PFSK-1 (cell line): ENCODE measurements around the gene GPNMB.

Source experiments
- FOXP2 ChIP-seq: optimal IDR thresholded peaks from 2 replicates; pipeline ENCODE3; 2011; ENCODE audit warnings: borderline replicate concordance, control low read depth, inconsistent platforms; ENCODE audit not compliant: insufficient read depth; ENCODE audit errors: extremely low read length, extremely low read depth
- POLR2AphosphoS5 ChIP-seq: IDR thresholded peaks from 2 replicates; pipeline ENCODE4 v1.6.1; 2012; ENCODE audit warnings: low read depth, mild to moderate bottlenecking, control low read depth, low read length, moderate library complexity
- SIN3A ChIP-seq: IDR thresholded peaks from 2 replicates; pipeline ENCODE4 v1.6.1; 2012; ENCODE audit warnings: mild to moderate bottlenecking, low read length, moderate library complexity, borderline replicate concordance; ENCODE audit not compliant: insufficient read depth
- TAF1 ChIP-seq: IDR thresholded peaks from 2 replicates; pipeline ENCODE4 v1.6.1; 2012; ENCODE audit warnings: low read length, control low read depth, borderline replicate concordance; ENCODE audit not compliant: insufficient read depth
- TF ChIP-seq, protein P1 (sequence below), 2 experiments: IDR thresholded peaks; 2 replicates each; pipeline versions ENCODE4 v1.6.1 to v1.8.0; 2011 to 2012; ENCODE audit warnings: low read depth in 2 of 2, low read length in 2 of 2, control low read depth in 1 of 2, inconsistent platforms in 1 of 2, mild to moderate bottlenecking in 1 of 2, moderate library complexity in 1 of 2; ENCODE audit not compliant: insufficient read depth in 1 of 2

Gene GPNMB

DNA sequence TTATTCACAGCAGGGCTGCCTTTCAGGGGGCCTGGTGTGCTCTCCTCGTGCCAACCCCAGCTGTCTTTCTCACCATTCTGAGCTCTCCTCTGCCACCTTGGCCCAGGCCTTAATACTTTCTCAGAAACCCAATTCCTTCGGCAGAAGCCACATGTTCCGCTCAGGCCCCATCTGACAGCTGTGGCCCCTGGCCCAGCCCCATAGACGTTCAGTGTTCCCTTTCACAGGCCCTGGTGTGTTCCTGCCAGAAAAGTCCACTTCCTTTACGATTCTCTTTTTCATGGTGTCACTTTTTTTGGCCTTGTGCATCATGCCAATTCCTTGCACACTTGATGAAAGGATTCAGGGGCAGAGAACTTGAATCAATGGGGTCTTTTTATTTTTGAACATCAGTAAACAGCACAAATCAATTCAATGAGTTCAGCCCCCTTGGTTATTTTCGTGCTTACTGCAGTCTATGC lies 15.9 kb upstream of the GPNMB start:
- TF ChIP-seq FOXP2 (no peak), SIN3A (no peak), POLR2AphosphoS5 (no peak), TAF1 (no peak)
- TF ChIP-seq, protein P1, sequence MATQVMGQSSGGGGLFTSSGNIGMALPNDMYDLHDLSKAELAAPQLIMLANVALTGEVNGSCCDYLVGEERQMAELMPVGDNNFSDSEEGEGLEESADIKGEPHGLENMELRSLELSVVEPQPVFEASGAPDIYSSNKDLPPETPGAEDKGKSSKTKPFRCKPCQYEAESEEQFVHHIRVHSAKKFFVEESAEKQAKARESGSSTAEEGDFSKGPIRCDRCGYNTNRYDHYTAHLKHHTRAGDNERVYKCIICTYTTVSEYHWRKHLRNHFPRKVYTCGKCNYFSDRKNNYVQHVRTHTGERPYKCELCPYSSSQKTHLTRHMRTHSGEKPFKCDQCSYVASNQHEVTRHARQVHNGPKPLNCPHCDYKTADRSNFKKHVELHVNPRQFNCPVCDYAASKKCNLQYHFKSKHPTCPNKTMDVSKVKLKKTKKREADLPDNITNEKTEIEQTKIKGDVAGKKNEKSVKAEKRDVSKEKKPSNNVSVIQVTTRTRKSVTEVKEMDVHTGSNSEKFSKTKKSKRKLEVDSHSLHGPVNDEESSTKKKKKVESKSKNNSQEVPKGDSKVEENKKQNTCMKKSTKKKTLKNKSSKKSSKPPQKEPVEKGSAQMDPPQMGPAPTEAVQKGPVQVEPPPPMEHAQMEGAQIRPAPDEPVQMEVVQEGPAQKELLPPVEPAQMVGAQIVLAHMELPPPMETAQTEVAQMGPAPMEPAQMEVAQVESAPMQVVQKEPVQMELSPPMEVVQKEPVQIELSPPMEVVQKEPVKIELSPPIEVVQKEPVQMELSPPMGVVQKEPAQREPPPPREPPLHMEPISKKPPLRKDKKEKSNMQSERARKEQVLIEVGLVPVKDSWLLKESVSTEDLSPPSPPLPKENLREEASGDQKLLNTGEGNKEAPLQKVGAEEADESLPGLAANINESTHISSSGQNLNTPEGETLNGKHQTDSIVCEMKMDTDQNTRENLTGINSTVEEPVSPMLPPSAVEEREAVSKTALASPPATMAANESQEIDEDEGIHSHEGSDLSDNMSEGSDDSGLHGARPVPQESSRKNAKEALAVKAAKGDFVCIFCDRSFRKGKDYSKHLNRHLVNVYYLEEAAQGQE (IDR thresholded peaks at IDR 0.05; ENCODE audit: insufficient read depth in 1 of 2, low read depth in 2 of 2, low read length in 2 of 2): no peak

DNA sequence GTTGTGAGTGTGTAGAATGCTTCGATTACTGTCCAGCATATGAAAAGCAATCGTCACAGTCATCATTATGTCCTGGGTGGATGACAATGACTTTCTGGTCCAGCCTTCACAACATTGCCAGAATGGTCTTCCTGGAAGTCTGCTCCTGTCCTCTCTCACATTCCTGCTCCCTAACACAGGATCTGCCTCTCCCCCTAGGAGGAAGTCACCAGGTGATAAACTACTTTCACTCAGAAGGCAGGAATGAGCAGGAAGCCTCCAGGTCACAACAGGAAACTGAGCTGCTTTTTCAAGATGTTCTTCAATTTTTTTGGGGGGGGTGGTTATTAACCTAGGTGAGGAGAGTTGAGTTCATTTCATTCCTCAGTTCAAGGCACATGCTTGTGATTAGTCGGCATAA lies 13.6 kb upstream of the GPNMB start:
- TF ChIP-seq, protein P1 (IDR thresholded peaks at IDR 0.05; ENCODE audit: insufficient read depth in 1 of 2, low read depth in 2 of 2, low read length in 2 of 2): no peak
- TF ChIP-seq POLR2AphosphoS5 (no peak), FOXP2 (no peak), SIN3A (no peak)

DNA sequence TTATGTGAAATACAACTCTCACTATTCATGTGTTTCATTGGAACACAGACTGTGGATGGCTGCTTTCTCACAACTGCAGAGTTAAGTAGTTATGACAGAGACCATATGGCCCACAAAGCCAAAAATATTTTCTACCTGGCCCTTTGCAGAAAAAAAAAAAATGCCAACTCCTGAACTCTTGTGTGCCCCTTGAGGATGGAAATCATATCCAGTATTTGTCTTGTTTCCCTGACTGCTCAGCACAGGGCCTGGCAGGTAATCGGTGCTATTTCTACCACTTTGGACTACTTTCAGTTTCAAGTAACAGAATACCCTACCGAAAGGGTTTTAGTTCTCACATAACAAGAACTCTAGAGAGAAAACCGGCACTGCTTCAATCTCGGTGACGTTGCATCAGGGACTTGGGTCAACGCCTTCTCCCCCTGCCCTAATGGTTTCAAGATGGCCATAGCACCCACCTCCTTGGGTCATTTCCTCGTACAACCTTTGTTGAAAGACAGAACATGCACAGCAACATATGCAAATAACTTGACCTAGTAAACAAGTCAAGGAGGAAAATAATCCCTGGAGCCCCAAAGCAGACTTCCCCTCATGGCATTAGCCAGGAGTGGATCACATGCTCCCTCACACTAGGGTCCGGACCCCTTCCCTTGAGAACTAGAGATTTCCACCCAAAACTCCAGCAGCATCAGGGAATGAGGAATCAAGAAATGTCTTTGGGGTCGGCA lies 11.8 kb upstream of the GPNMB start:
- TF ChIP-seq POLR2AphosphoS5 (no peak), SIN3A (no peak), FOXP2 (no peak), TAF1 (no peak)
- TF ChIP-seq, protein P1 (IDR thresholded peaks at IDR 0.05; ENCODE audit: insufficient read depth in 1 of 2, low read depth in 2 of 2, low read length in 2 of 2): no peak

DNA sequence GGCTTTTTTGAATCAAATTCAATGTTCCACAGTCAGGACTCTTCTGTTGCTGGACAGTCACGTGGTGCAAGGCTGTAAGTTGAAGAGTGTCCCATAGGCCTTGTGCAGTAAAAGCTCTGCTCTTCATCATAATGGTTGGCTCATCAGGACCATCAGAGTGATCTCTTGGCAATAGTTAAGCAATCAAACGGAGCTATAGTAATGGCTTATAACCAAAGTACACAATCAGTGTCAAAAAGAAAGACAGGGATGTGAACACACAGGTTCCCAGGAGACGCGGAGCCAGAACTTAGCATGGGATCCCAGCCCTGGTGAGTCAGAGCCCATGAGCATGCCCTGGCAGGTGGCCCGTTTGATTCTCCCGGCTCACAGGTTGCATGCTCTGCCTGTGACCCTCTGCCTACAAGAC lies 10.8 kb upstream of the GPNMB start:
- TF ChIP-seq TAF1 (no peak), SIN3A (no peak), FOXP2 (no peak), POLR2AphosphoS5 (no peak)
- TF ChIP-seq, protein P1 (IDR thresholded peaks at IDR 0.05; ENCODE audit: insufficient read depth in 1 of 2, low read depth in 2 of 2, low read length in 2 of 2): no peak

DNA sequence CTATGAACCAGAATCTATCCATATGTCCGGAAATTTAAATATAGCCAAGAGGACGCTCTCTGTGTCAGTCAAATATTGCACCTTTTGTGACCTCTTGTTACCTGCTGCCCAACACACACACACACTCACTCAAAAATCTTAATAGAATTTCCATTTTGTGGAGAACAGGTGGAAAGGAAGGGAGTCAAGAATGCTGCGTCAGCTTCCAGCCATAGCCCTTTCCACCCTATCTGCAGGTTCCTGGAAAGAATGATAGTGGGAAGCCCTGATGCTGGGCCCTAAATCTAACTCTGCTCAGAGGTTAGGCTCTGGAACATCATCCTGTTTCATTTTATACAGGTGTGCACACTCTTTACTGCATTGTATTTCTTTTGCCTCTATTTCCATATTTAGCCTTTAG lies 9.6 kb upstream of the GPNMB start:
- no peak for TF ChIP-seq TAF1
- TF ChIP-seq, protein P1 (IDR thresholded peaks at IDR 0.05; ENCODE audit: insufficient read depth in 1 of 2, low read depth in 2 of 2, low read length in 2 of 2): no peak
- no peak for TF ChIP-seq FOXP2
- TF ChIP-seq SIN3A: no peak
- TF ChIP-seq POLR2AphosphoS5: no peak
